K562 (cell line): Measurements from ENCODE around the gene USP27X. TPM values are rescaled to one million over a fixed set of nuclear protein-coding genes. Genes with fewer than 3 reads are reported as not detected.

ENCODE experiments used
- C11orf30 ChIP-seq: fragments of 450-650 bp; IDR thresholded peaks from 2 replicates; pipeline ENCODE4 v1.6.1; 2016; ENCODE audit warnings: low read depth, mild to moderate bottlenecking
- CEBPB ChIP-seq: fragments of 450-650 bp; IDR thresholded peaks from 2 replicates; pipeline ENCODE4 v1.6.1; 2016; ENCODE audit warnings: missing genetic modification characterization, missing compliant biosample characterization
- CTBP1 ChIP-seq: fragments of 450-650 bp; IDR thresholded peaks from 2 replicates; pipeline ENCODE4 v1.6.1; 2016; ENCODE audit warnings: borderline replicate concordance
- E2F6 ChIP-seq, 2 experiments: IDR thresholded peaks; 2 replicates each; pipeline ENCODE4 v1.6.1; 2011; ENCODE audit warnings: borderline replicate concordance in 1 of 2, control low read depth in 1 of 2, low read depth in 1 of 2, low read length in 1 of 2, mild to moderate bottlenecking in 1 of 2, mixed read lengths in 1 of 2, moderate library complexity in 1 of 2; ENCODE audit not compliant: insufficient read depth in 1 of 2, insufficient read length in 1 of 2, poor library complexity in 1 of 2, severe bottlenecking in 1 of 2; ENCODE audit errors: extremely low read depth in 1 of 2
- ELF2 ChIP-seq: fragments of 250-450 bp; sonication (Bioruptor Pico); IDR thresholded peaks from 2 replicates; pipeline ENCODE4 v1.5.0; 2021; ENCODE audit warnings: mild to moderate bottlenecking
- HINFP ChIP-seq: fragments of 450-650 bp; conservative IDR thresholded peaks from 2 replicates; pipeline ENCODE4 v1.6.1; 2016; ENCODE audit warnings: missing genetic modification characterization, low read depth, mild to moderate bottlenecking, control low read depth, missing compliant biosample characterization
- MAZ ChIP-seq, 2 experiments: fragments of 450-650 bp in 1 of 2; sonication (generic) in 1 of 2; formaldehyde crosslinking; IDR thresholded peaks in 1 of 2; conservative IDR thresholded peaks in 1 of 2; 2 replicates each; pipeline versions ENCODE4 v1.4.0 to v1.5.0; 2020; ENCODE audit warnings: mild to moderate bottlenecking in 1 of 2, missing genetic modification reagents in 1 of 2
- MEF2D ChIP-seq: conservative IDR thresholded peaks from 2 replicates; pipeline ENCODE4 v1.6.1; 2016; ENCODE audit warnings: low read depth, missing genetic modification characterization, missing compliant biosample characterization
- MXI1 ChIP-seq: IDR thresholded peaks from 2 replicates; pipeline ENCODE4 v1.6.1; 2011; ENCODE audit warnings: low read depth, mild to moderate bottlenecking, improper control_type of control experiment, low read length
- NFIX ChIP-seq: fragments of 250-450 bp; sonication (Bioruptor Pico); IDR thresholded peaks from 2 replicates; pipeline ENCODE4 v1.4.0; 2020; ENCODE audit warnings: low read depth, mild to moderate bottlenecking, moderate library complexity
- NR2C2 ChIP-seq, 2 experiments: fragments of 200-800 bp in 1 of 2; sonication (Bioruptor generic) in 1 of 2; sonication (generic) in 1 of 2; formaldehyde crosslinking in 1 of 2; IDR thresholded peaks; 2 replicates each; pipeline versions ENCODE4 v1.6.1 to v1.8.0; 2016 to 2022; ENCODE audit warnings: mild to moderate bottlenecking in 1 of 2, missing compliant biosample characterization in 1 of 2, missing genetic modification characterization in 1 of 2, missing genetic modification reagents in 1 of 2
- PHB2 ChIP-seq: fragments of 450-650 bp; IDR thresholded peaks from 2 replicates; pipeline ENCODE4 v1.6.1; 2017; ENCODE audit warnings: low read depth
- SUPT5H ChIP-seq: fragments of 450-650 bp; IDR thresholded peaks from 2 replicates; pipeline ENCODE4 v1.6.1; 2016
- TEAD1 ChIP-seq, 2 experiments: fragments of 450-650 bp in 1 of 2; sonication (generic) in 1 of 2; formaldehyde crosslinking; IDR thresholded peaks; 2 replicates each; pipeline versions ENCODE4 v1.4.0 to v1.8.0; 2020 to 2022; ENCODE audit warnings: mild to moderate bottlenecking in 2 of 2, missing genetic modification reagents in 1 of 2
- THRA ChIP-seq: fragments of 450-650 bp; IDR thresholded peaks from 2 replicates; pipeline ENCODE4 v1.6.1; 2017; ENCODE audit warnings: mild to moderate bottlenecking, moderate library complexity
- ZC3H4 ChIP-seq: sonication (generic); formaldehyde crosslinking; IDR thresholded peaks from 2 replicates; pipeline ENCODE4 v1.9.0; 2021; ENCODE audit warnings: missing genetic modification reagents, borderline replicate concordance
- ZNF3 ChIP-seq: fragments of 250-450 bp; sonication (Bioruptor Pico); IDR thresholded peaks from 2 replicates; pipeline ENCODE4 v1.5.0; 2021; ENCODE audit warnings: mild to moderate bottlenecking, moderate library complexity
- ZNF395 ChIP-seq: fragments of 200-800 bp; sonication (Bioruptor generic); IDR thresholded peaks from 2 replicates; pipeline ENCODE4 v1.6.1; 2017; ENCODE audit warnings: missing genetic modification characterization, missing compliant biosample characterization
- polyA plus RNA-seq, 8 experiments: library from polyadenylated mRNA; depleted of rRNA in 4 of 8; stranded (reverse) in 5 of 8; unstranded in 3 of 8; fragments of >200 nt; fragmentation: Nextera tagmentation in 2 of 8; fragmentation: Illumina TruSeq in 1 of 8; extraction: Ambion mirVana in 2 of 8; extraction: Trizol in 1 of 8; gene quantifications; 2 replicates each; pipeline versions ENCODE4 v1.2.1 to v1.2.3, GENCODE V29; 2011 to 2014; ENCODE audit warnings: inconsistent platforms in 1 of 8, missing spikeins in 1 of 8
- total RNA-seq, 7 experiments: library from RNA; depleted of rRNA in 6 of 7; stranded (reverse); fragments of >200 nt in 6 of 7; fragmentation: Illumina TruSeq in 2 of 7; extraction: Trizol in 2 of 7; gene quantifications; 2 replicates each; pipeline versions ENCODE4 v1.2.1 to v1.2.3, GENCODE V29; 2011 to 2021; ENCODE audit warnings: low replicate concordance in 1 of 7
- TF ChIP-seq, protein P1 (sequence below): fragments of 200-800 bp; sonication (Bioruptor generic); IDR thresholded peaks from 2 replicates; pipeline ENCODE4 v1.6.1; 2017; ENCODE audit warnings: missing genetic modification characterization, missing compliant biosample characterization

The USP27X gene
- total and polyA plus RNA-seq, 9 of the 15 experiments (the other 6 are each of a cell fraction or from before 2014, with no cell fraction given) = 0.15 to 4.7 (median 1.6) TPM

DNA sequence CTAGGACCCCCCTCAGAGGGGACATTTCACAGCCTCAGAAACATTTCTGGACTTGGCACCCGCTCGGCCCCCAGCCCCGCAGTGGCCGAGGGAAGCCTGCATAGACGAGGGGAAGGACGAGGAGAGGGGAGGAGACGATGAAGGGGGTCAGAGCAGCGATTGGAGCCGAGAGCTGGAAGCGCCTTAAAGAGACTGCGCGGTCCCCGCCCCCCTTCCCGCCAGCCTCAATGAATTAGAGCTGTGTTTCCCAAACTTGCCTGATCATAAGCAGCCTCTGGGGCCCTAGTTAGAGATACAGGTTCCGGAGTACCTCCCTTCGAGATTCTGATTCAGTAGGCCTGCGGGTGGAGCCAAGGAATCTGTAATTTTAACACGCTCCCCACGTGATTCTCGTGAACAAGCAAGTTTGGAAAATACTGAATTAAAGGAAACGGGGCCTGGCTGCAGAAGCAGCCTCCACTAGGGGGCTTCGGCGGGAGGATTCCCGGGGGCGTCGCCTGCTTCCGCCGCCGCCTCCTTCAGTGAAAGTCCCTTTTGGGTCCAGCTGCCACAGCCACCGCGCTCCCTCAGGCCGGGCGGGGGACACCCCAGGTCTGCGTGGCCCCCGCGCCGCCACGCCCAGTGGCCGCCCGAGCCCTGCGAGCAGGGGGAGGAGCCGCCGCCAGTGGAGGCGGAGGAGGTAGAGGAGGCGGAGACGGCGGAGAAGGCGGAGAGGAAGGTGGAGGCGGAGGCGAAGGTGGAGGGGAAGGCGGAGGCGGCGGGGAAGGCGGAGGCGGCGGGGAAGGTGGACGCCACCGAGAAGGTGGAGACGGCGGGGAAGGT, at the start of gene USP27X (continued):
- TF ChIP-seq, protein P1, sequence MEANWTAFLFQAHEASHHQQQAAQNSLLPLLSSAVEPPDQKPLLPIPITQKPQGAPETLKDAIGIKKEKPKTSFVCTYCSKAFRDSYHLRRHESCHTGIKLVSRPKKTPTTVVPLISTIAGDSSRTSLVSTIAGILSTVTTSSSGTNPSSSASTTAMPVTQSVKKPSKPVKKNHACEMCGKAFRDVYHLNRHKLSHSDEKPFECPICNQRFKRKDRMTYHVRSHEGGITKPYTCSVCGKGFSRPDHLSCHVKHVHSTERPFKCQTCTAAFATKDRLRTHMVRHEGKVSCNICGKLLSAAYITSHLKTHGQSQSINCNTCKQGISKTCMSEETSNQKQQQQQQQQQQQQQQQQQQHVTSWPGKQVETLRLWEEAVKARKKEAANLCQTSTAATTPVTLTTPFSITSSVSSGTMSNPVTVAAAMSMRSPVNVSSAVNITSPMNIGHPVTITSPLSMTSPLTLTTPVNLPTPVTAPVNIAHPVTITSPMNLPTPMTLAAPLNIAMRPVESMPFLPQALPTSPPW = peak; percentile 74; the same call in 1 of the 2 replicates
- TF ChIP-seq NR2C2 (CRISPR knock-in tag; IDR thresholded peaks at IDR 0.05) (no peak), NR2C2 (tag; IDR thresholded peaks at IDR 0.05) (0 out of 2 replicates have a peak, but pooled peaks have one; percentile 15), MEF2D (tag) (no peak), MAZ (CRISPR knock-in tag; conservative IDR thresholded peaks at IDR 0.05 in 1 of 2, IDR thresholded peaks at IDR 0.05 in 1 of 2) (peak in 1 of 2 experiments; percentile 64; a peak in 2 of 4 replicates), CEBPB (tag) (no peak), SUPT5H (peak; percentile 51), C11orf30 (0 out of 2 replicates have a peak, but pooled peaks have one; percentile 30), HINFP (no peak), NFIX (CRISPR knock-in tag) (no peak), ZC3H4 (CRISPR knock-in tag) (no peak), THRA (no peak), ELF2 (CRISPR knock-in tag) (no peak), MXI1 (0 out of 2 replicates have a peak, but pooled peaks have one; percentile 24), CTBP1 (peak; percentile 51; the same call in 1 of the 2 replicates), E2F6 (IDR thresholded peaks at IDR 0.05; ENCODE audit: borderline replicate concordance in 1 of 2, extremely low read depth in 1 of 2, insufficient read depth in 1 of 2, insufficient read length in 1 of 2, low read depth in 1 of 2, low read length in 1 of 2, poor library complexity in 1 of 2, severe bottlenecking in 1 of 2) (peak in 1 of 2 experiments; percentile 70), ZNF3 (CRISPR knock-in tag) (no peak), ZNF395 (no peak), PHB2 (no peak), TEAD1 (CRISPR knock-in tag; IDR thresholded peaks at IDR 0.05) (0 out of 4 replicates have a peak, but pooled peaks of 1 of the 2 experiments have one; percentile 13)
